Muscle layer of colon (tissue), 2 donors: ENCODE data around the gene OR10H4.
"Not testable (repeated sequence)": the region's sequence is repeated elsewhere in the genome, so short reads cannot be mapped to it uniquely, and the experiment has no call there.

ENCODE experiments used
- H3K27ac ChIP-seq: one replicate; pipeline ENCODE4 v1.7.0; 2013; ENCODE audit warnings: low read depth, mild to moderate bottlenecking, low read length, moderate library complexity
- H3K27me3 ChIP-seq, 2 donors: one replicate each; pipeline ENCODE4 v1.7.0; 2013; ENCODE audit warnings: low read length in 2 of 2, mild to moderate bottlenecking in 2 of 2; ENCODE audit not compliant: insufficient read depth in 2 of 2, control insufficient read depth in 1 of 2
- H3K36me3 ChIP-seq: one replicate; pipeline ENCODE4 v1.7.0; 2013; ENCODE audit warnings: mild to moderate bottlenecking, low read length; ENCODE audit not compliant: insufficient read depth
- H3K4me1 ChIP-seq: one replicate; pipeline ENCODE4 v1.7.0; 2013; ENCODE audit warnings: mild to moderate bottlenecking, low read length; ENCODE audit not compliant: insufficient read depth
- H3K4me3 ChIP-seq, 2 donors: one replicate each; pipeline ENCODE4 v1.7.0; 2013; ENCODE audit warnings: low read length in 2 of 2, low read depth in 1 of 2, mild to moderate bottlenecking in 1 of 2, moderate library complexity in 1 of 2
- H3K9ac ChIP-seq: one replicate; pipeline ENCODE4 v1.7.0; 2013; ENCODE audit warnings: low read length
- H3K9me3 ChIP-seq: one replicate; pipeline ENCODE4 v1.7.0; 2013; ENCODE audit warnings: mild to moderate bottlenecking, low read length
- donor health status: abdominal sarcoma.
- donor health status: Adenocarcinoma of cecum.

Gene OR10H4

DNA sequence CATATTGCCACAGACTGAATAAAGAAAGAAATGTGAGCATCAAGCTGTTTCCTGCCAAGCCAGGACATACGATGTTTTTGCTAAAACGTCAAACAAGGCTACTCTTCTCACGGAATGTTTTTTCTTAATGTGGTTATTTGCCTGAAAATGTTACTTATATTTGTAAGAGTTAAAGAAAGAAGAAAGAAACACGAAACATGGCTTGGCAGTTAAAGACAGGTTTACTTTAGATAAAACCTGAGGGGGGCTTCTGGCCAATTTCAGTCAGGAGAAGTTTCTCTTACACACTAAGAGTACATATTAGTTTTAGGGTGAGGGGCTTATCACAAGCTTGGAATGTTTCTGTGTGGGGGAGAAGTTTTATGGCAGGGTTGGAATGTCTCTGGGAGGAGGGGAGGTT is 4.4 kb upstream of the OR10H4 start:
- Histone ChIP-seq H3K4me3 (no peak overlapping the region), H3K9me3 (peaks cover 6% of the 10 kb centered on the region), H3K9ac (no peak overlapping the region), H3K4me1 (no peaks in the 10 kb centered on the region), H3K27ac (no peak overlapping the region), H3K27me3 (peaks cover 0 to 5% of the 10 kb centered on the region in 2 donors), H3K36me3 (no peaks in the 10 kb centered on the region)

DNA sequence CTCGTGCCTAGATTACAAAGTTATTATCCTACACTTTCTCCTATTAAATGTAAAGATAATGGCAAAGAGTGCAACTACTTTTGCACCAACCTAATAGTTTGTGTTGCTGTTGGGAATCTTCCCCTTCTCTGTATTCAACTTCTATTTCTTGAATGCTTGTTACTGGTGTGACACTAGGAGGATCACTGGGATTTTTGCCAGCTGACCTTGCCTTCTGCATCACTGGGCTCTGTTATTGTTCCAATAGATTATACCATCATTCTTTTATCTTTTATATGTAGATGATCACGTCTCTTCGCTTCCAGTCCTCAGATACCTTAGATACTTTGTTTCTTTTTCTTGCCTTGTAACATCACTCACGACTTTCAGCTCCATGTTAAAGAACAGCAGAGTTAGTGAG is 3.5 kb upstream of the OR10H4 start:
- H3K4me3 ChIP-seq = no peak overlapping the region
- peaks cover 6% of the 10 kb centered on the region for H3K9me3 ChIP-seq

DNA sequence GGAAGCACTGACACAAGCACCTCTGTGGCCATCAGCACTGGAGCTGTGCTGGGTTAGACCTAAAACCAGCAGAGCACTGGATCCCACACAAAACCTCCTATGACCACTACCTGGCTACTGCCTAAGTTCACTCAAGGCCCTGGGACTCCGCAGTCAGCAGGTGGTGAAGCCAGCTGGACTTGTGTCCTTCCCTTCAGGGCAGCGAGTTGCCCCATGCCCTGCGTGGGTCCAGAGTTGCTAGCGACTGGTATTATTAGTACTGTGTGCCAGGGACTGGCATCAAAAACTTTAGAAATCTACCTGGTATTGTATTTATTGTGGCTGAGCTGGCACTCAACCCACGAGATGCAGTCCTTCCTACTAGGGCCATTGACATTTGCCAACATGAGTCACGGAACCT is 6.0 kb downstream of the OR10H4 start:
- no peak overlapping the region for H3K4me3 ChIP-seq
- H3K4me1 ChIP-seq = no peaks in the 10 kb centered on the region
- peaks cover 0 to 8% of the 10 kb centered on the region in 2 donors for H3K27me3 ChIP-seq
- H3K9me3 ChIP-seq = no peaks in the 10 kb centered on the region
- no peaks in the 10 kb centered on the region for H3K36me3 ChIP-seq
- no peak overlapping the region for H3K9ac ChIP-seq
- H3K27ac ChIP-seq = no peak overlapping the region

More for the DNA sequence above, 3.5 kb upstream of the OR10H4 start:
- Histone ChIP-seq H3K4me1 (no peaks in the 10 kb centered on the region), H3K27me3 (no peaks in the 10 kb centered on the region), H3K9ac (no peak overlapping the region), H3K27ac (no peak overlapping the region), H3K36me3 (no peaks in the 10 kb centered on the region)

- Histone ChIP-seq H3K4me1 (no peaks in the 10 kb centered on the region), H3K4me3 (no peak overlapping the region), H3K9ac (no peak overlapping the region), H3K27ac (no peak overlapping the region), H3K9me3 (no peaks in the 10 kb centered on the region), H3K27me3 (no peaks in the 10 kb centered on the region), H3K36me3 (no peaks in the 10 kb centered on the region)
Observed at GRCh38 chr19:15962319-15962718, 13.5 kb downstream of the OR10H4 start.

- H3K27me3 ChIP-seq = no peaks in the 10 kb centered on the region
- H3K4me3 ChIP-seq = no peak overlapping the region
- no peaks in the 10 kb centered on the region for H3K9me3 ChIP-seq
- H3K4me1 ChIP-seq = no peaks in the 10 kb centered on the region
- H3K9ac ChIP-seq = no peak overlapping the region
- no peaks in the 10 kb centered on the region for H3K36me3 ChIP-seq
- no peak overlapping the region for H3K27ac ChIP-seq
Observed at GRCh38 chr19:15964231-15964630, 15.4 kb downstream of the OR10H4 start.

- Histone ChIP-seq H3K9me3 (no peaks in the 10 kb centered on the region), H3K36me3 (no peaks in the 10 kb centered on the region), H3K27ac (no peak overlapping the region), H3K27me3 (no peaks in the 10 kb centered on the region), H3K4me3 (no peak overlapping the region), H3K9ac (no peak overlapping the region), H3K4me1 (no peaks in the 10 kb centered on the region)
Observed at GRCh38 chr19:15971224-15971780, 22.5 kb downstream of the OR10H4 start.

DNA sequence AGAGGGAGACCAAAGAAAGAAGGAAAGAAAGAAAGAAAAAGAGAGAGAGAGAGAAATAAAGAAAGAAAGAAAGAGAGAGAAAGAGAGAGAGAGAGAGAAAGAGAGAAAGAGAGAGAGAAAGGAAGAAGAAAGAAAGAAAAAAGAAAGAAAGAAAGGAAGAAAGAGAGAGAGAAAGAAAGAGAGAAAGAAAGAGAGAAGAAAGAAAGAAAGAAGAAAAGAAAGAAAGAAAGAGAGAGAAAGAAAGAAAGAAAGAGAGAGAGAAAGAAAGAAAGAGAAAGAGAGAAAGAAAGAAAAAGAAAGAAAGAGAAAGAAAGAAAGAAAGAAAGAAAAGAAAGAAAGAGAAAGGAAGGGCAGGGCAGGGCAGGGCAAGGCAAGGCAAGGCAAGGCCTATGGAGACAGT is 23.2 kb downstream of the OR10H4 start:
- H3K4me3 ChIP-seq, H3K27ac ChIP-seq, H3K4me1 ChIP-seq, H3K36me3 ChIP-seq, H3K27me3 ChIP-seq, H3K9ac ChIP-seq, H3K9me3 ChIP-seq: not testable (repeated sequence)

GRCh38 chr19:15974856-15975255 is 26.0 kb downstream of the OR10H4 start:
- H3K27me3 ChIP-seq = peaks cover 0 to 13% of the 10 kb centered on the region in 2 donors

GRCh38 chr19:15976836-15977689 is 28.3 kb downstream of the OR10H4 start:
- H3K36me3 ChIP-seq = no peaks in the 10 kb centered on the region
- no peak overlapping the region for H3K4me3 ChIP-seq
- H3K4me1 ChIP-seq = no peaks in the 10 kb centered on the region
- H3K27me3 ChIP-seq = peaks cover 0 to 18% of the 10 kb centered on the region in 2 donors
- H3K9me3 ChIP-seq = no peaks in the 10 kb centered on the region
- H3K9ac ChIP-seq = no peak overlapping the region
- no peak overlapping the region for H3K27ac ChIP-seq

More at GRCh38 chr19:15974856-15975255, 26.0 kb downstream of the OR10H4 start:
- H3K27ac ChIP-seq = no peak overlapping the region
- no peak overlapping the region for H3K9ac ChIP-seq
- no peaks in the 10 kb centered on the region for H3K4me1 ChIP-seq
- no peaks in the 10 kb centered on the region for H3K36me3 ChIP-seq
- no peak overlapping the region for H3K4me3 ChIP-seq
- H3K9me3 ChIP-seq = no peaks in the 10 kb centered on the region

- no peak overlapping the region for H3K4me3 ChIP-seq
Observed at GRCh38 chr19:15977690-15978089, 28.9 kb downstream of the OR10H4 start.

GRCh38 chr19:15979293-15979692 is 30.5 kb downstream of the OR10H4 start:
- Histone ChIP-seq H3K36me3 (no peaks in the 10 kb centered on the region), H3K27me3 (peaks cover 0 to 18% of the 10 kb centered on the region in 2 donors), H3K27ac (no peak overlapping the region), H3K4me1 (no peaks in the 10 kb centered on the region), H3K4me3 (no peak overlapping the region), H3K9me3 (no peaks in the 10 kb centered on the region), H3K9ac (no peak overlapping the region)

More at GRCh38 chr19:15977690-15978089, 28.9 kb downstream of the OR10H4 start:
- no peaks in the 10 kb centered on the region for H3K4me1 ChIP-seq
- H3K36me3 ChIP-seq = no peaks in the 10 kb centered on the region
- peaks cover 0 to 18% of the 10 kb centered on the region in 2 donors for H3K27me3 ChIP-seq
- H3K9ac ChIP-seq = no peak overlapping the region
- H3K27ac ChIP-seq = no peak overlapping the region
- no peaks in the 10 kb centered on the region for H3K9me3 ChIP-seq

DNA sequence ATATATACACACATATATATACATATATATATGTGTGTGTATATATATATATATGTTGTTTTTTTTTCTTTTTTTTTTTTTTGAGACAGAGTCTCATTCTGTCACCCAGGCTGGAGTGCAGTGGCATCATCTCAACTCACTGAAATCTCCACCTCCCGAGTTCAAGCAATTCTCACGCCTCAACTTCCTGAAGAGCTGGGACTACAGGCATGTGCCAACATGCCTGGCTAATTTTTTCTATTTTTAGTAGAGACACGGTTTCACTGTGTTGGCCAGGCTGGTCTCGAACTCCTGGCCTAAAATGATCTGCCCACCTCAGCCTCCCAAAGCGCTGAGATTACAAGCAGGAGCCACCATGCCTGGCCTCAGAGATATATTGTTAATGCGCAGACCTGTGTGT is 37.0 kb downstream of the OR10H4 start:
- H3K4me1 ChIP-seq, H3K27me3 ChIP-seq, H3K4me3 ChIP-seq, H3K9ac ChIP-seq, H3K36me3 ChIP-seq, H3K9me3 ChIP-seq, H3K27ac ChIP-seq: not testable (repeated sequence)
